SU-DHL-6 (cell line): ENCODE data around the gene PRIM1.

ENCODE experiments used
- H2AFZ ChIP-seq: fragments of 200-600 bp; sonication (generic); 2 replicates; pipeline ENCODE4 v1.6.1; 2014; ENCODE audit warnings: low read depth, mild to moderate bottlenecking, moderate library complexity, mixed read lengths, antibody characterized with exemption, low read length; ENCODE audit not compliant: severe bottlenecking
- H3F3A ChIP-seq: fragments of 200-600 bp; shearing (Covaris generic); 2 replicates; pipeline ENCODE4 v1.6.0; 2016; ENCODE audit warnings: antibody characterized with exemption, mild to moderate bottlenecking; ENCODE audit not compliant: insufficient read depth
- H3K27ac ChIP-seq: fragments of 200-600 bp; sonication (generic); 2 replicates; pipeline ENCODE4 v1.5.1; 2016; ENCODE audit warnings: low read depth, mild to moderate bottlenecking, low read length, moderate library complexity, mixed read lengths
- H3K27me3 ChIP-seq: fragments of 200-600 bp; sonication (generic), shearing (Covaris generic); 2 replicates; pipeline ENCODE4 v1.6.0; 2014; ENCODE audit warnings: mild to moderate bottlenecking, low read length
- H3K36me3 ChIP-seq: fragments of 200-600 bp; sonication (generic); 2 replicates; pipeline ENCODE4 v1.6.1; 2014; ENCODE audit warnings: mild to moderate bottlenecking, low read length, mixed read lengths
- H3K4me2 ChIP-seq: fragments of 300-600, 200-600 bp; shearing (Covaris generic), sonication (generic); 2 replicates; pipeline ENCODE4 v1.6.0; 2014; ENCODE audit warnings: low read length, low read depth, mild to moderate bottlenecking; ENCODE audit not compliant: poor library complexity, severe bottlenecking
- H3K4me3 ChIP-seq: fragments of 200-600 bp; sonication (generic); 2 replicates; pipeline ENCODE4 v1.5.1; 2014; ENCODE audit warnings: antibody characterized with exemption, low read length, mild to moderate bottlenecking, mixed read lengths; ENCODE audit not compliant: insufficient read depth, poor library complexity, severe bottlenecking
- H3K79me2 ChIP-seq: fragments of 200-600 bp; sonication (generic); 2 replicates; pipeline ENCODE4 v1.6.1; 2014; ENCODE audit warnings: mild to moderate bottlenecking, low read length, moderate library complexity; ENCODE audit not compliant: insufficient read depth
- H3K9ac ChIP-seq: fragments of 200-600 bp; sonication (generic); 2 replicates; pipeline ENCODE4 v1.7.0; 2014; ENCODE audit warnings: mild to moderate bottlenecking, low read length
- H3K9me2 ChIP-seq: fragments of 200-600 bp; sonication (generic); replicated peaks from 2 replicates; pipeline ENCODE4 v1.6.1; 2014; ENCODE audit warnings: low read length; ENCODE audit not compliant: insufficient read depth
- H3K9me3 ChIP-seq: fragments of 200-600 bp; sonication (generic); 2 replicates; pipeline ENCODE4 v1.6.1; 2014; ENCODE audit warnings: low read length, mixed read lengths; ENCODE audit not compliant: insufficient read depth
- H4K20me1 ChIP-seq: fragments of 200-600 bp; sonication (generic); 2 replicates; pipeline ENCODE4 v1.6.1; 2014; ENCODE audit warnings: low read depth, mild to moderate bottlenecking, antibody characterized with exemption, low read length, moderate library complexity, mixed read lengths
- CTCF ChIP-seq: fragments of 200-600 bp; sonication (generic); IDR thresholded peaks from one replicate; pipeline ENCODE4 v1.5.1; 2017; ENCODE audit warnings: antibody characterized with exemption, mild to moderate bottlenecking, low read length, moderate library complexity; ENCODE audit not compliant: insufficient read depth, poor library complexity, severe bottlenecking
- EZH2phosphoT487 ChIP-seq: fragments of 200-600 bp; sonication (generic), shearing (Covaris generic); conservative IDR thresholded peaks from 2 replicates; pipeline ENCODE4 v1.6.1; 2018; ENCODE audit warnings: mild to moderate bottlenecking, antibody characterized with exemption, low read length, moderate library complexity, mixed read lengths

PRIM1 gene

GRCh38 chr12:56688846-56689109, 63.3 kb downstream of the PRIM1 start:
- H4K20me1 ChIP-seq: peaks cover 11% of the 10 kb centered on the region; the same call in 1 of the 2 replicates
- H3K9me3 ChIP-seq: no peaks in the 10 kb centered on the region
- H3K9me2 ChIP-seq: no peaks in the 10 kb centered on the region
- H3K4me2 ChIP-seq: peak overlapping the region; percentile 91
- peaks cover 40% of the 10 kb centered on the region for H3K79me2 ChIP-seq
- peak overlapping the region; percentile 54 for H2AFZ ChIP-seq
- no peak for TF ChIP-seq CTCF
- no peak for TF ChIP-seq EZH2phosphoT487
- peak overlapping the region; percentile 86 for H3K9ac ChIP-seq
- no peaks in the 10 kb centered on the region for H3K27me3 ChIP-seq
- H3K4me3 ChIP-seq: peak overlapping the region; percentile 85
- peak overlapping the region; percentile 91 for H3K27ac ChIP-seq
- H3F3A ChIP-seq: peaks cover 33% of the 10 kb centered on the region
- H3K36me3 ChIP-seq: peaks cover 13% of the 10 kb centered on the region

- peak within 1 kb of the TSS; percentile 93 for H3K9ac ChIP-seq
- H3K9me3 ChIP-seq: no peaks in the 10 kb centered on the region
- H3K4me2 ChIP-seq: peak within 1 kb of the TSS; percentile 91
- H3F3A ChIP-seq: peaks cover 33% of the 10 kb centered on the region
- H3K27me3 ChIP-seq: no peaks in the 10 kb centered on the region
- H2AFZ ChIP-seq: peak within 1 kb of the TSS; percentile 54
- no peaks in the 10 kb centered on the region for H3K9me2 ChIP-seq
- TF ChIP-seq EZH2phosphoT487 (no peak), CTCF (no peak)
- peak within 1 kb of the TSS; percentile 85 for H3K4me3 ChIP-seq
- H3K27ac ChIP-seq: peak within 1 kb of the TSS; percentile 91
- H3K79me2 ChIP-seq: peaks cover 45% of the 10 kb centered on the region
- peaks cover 11% of the 10 kb centered on the region; the same call in 1 of the 2 replicates for H4K20me1 ChIP-seq
- H3K36me3 ChIP-seq: peaks cover 13% of the 10 kb centered on the region
Measured at GRCh38 chr12:56688129-56688845, 63.8 kb downstream of the PRIM1 start, which contains the start of gene PTGES3. Gene PTGES3, minus strand, starts transcription at chr12:56688284. Its CDS starts 285 bp downstream, at chr12:56687999.

GRCh38 chr12:56687223-56688128, 64.6 kb downstream of the PRIM1 start:
- Histone ChIP-seq H3K9ac (peak overlapping the region; percentile 93), H3K9me2 (no peaks in the 10 kb centered on the region), H3K4me2 (peak overlapping the region; percentile 91), H3K9me3 (no peaks in the 10 kb centered on the region), H4K20me1 (peaks cover 16% of the 10 kb centered on the region; the same call in 1 of the 2 replicates), H3K27ac (peak overlapping the region; percentile 91), H3K36me3 (peaks cover 13% of the 10 kb centered on the region), H3F3A (peaks cover 33% of the 10 kb centered on the region), H3K4me3 (peak overlapping the region; percentile 75), H2AFZ (no peak overlapping the region), H3K79me2 (peaks cover 53% of the 10 kb centered on the region), H3K27me3 (no peaks in the 10 kb centered on the region)
- TF ChIP-seq EZH2phosphoT487 (no peak), CTCF (no peak)
